ENCODE data around the gene ASPRV1.
"Not testable (repeated sequence)": the region's sequence is repeated elsewhere in the genome, so short reads cannot be mapped to it uniquely, and the experiment has no call there.

The ASPRV1 gene

GRCh38 chr2:69962986-69963730 is 1.7 kb upstream of the ASPRV1 start:
- DNase-seq (ENCODE audit: low read depth in 2 of 2, low spot score in 1 of 2): no peak

- DNase-seq (ENCODE audit: low read depth in 2 of 2, low spot score in 1 of 2): no peak
These were observed 610 bp downstream of the ASPRV1 start for GRCh38 chr2:69960821-69961220.

GRCh38 chr2:69959425-69959824 is 2.0 kb downstream of the ASPRV1 start:
- no peak for DNase-seq (ENCODE audit: low read depth in 2 of 2, low spot score in 1 of 2)

- no peak for DNase-seq (ENCODE audit: low read depth in 2 of 2, low spot score in 1 of 2)
These were observed 3.0 kb downstream of the ASPRV1 start for GRCh38 chr2:69958480-69958879.

GRCh38 chr2:69957965-69958364 is 3.5 kb downstream of the ASPRV1 start:
- DNase-seq (ENCODE audit: low read depth in 2 of 2, low spot score in 1 of 2): no peak

GRCh38 chr2:69956475-69956979 is 4.9 kb downstream of the ASPRV1 start:
- DNase-seq (ENCODE audit: low read depth in 2 of 2, low spot score in 1 of 2): no peak

GRCh38 chr2:69955029-69955428 is 6.4 kb downstream of the ASPRV1 start:
- DNase-seq (ENCODE audit: low read depth in 2 of 2, low spot score in 1 of 2): no peak

- DNase-seq (ENCODE audit: low read depth in 2 of 2, low spot score in 1 of 2): no peak
These were observed 7.3 kb downstream of the ASPRV1 start for GRCh38 chr2:69954084-69954483.

- DNase-seq (ENCODE audit: low read depth in 2 of 2, low spot score in 1 of 2): no peak
These were observed 8.9 kb downstream of the ASPRV1 start for GRCh38 chr2:69952336-69953115.

GRCh38 chr2:69950671-69951070 is 10.8 kb downstream of the ASPRV1 start:
- not testable (repeated sequence) for DNase-seq (ENCODE audit: low read depth in 2 of 2, low spot score in 1 of 2)

- no peak for DNase-seq (ENCODE audit: low read depth in 2 of 2, low spot score in 1 of 2)
These were observed 11.2 kb downstream of the ASPRV1 start for GRCh38 chr2:69950241-69950640.

GRCh38 chr2:69948963-69949645 is 12.3 kb downstream of the ASPRV1 start:
- DNase-seq (ENCODE audit: low read depth in 2 of 2, low spot score in 1 of 2): no peak

GRCh38 chr2:69948032-69948962 is 13.1 kb downstream of the ASPRV1 start:
- DNase-seq (ENCODE audit: low read depth in 2 of 2, low spot score in 1 of 2): no peak

GRCh38 chr2:69947325-69947931 is 14.0 kb downstream of the ASPRV1 start:
- DNase-seq (ENCODE audit: low read depth in 2 of 2, low spot score in 1 of 2): no peak

- DNase-seq (ENCODE audit: low read depth in 2 of 2, low spot score in 1 of 2): peak; percentile 17 to 24
These were observed 14.8 kb downstream of the ASPRV1 start for GRCh38 chr2:69946351-69947324.

- DNase-seq (ENCODE audit: low read depth in 2 of 2, low spot score in 1 of 2): no peak
These were observed 15.5 kb downstream of the ASPRV1 start for GRCh38 chr2:69945941-69946340.

GRCh38 chr2:69945441-69945840 is 16.0 kb downstream of the ASPRV1 start:
- no peak for DNase-seq (ENCODE audit: low read depth in 2 of 2, low spot score in 1 of 2)

- no peak for DNase-seq (ENCODE audit: low read depth in 2 of 2, low spot score in 1 of 2)
These were observed 16.7 kb downstream of the ASPRV1 start for GRCh38 chr2:69944756-69945155.

Measured in stimulated activated CD8-positive, alpha-beta memory T cell treated with anti-CD3 and anti-CD28 coated beads, Interleukin-4, amount 100 ng/mL, for 1 hour (primary cell).